Measurements from ENCODE around the gene LRP4.

GRCh38 chr11:46837860-46838259, 80.5 kb downstream of the LRP4 start:
- TF ChIP-seq CTCF (conservative IDR thresholded peaks at IDR 0.05 in 1 of 2, IDR thresholded peaks at IDR 0.05 in 1 of 2; ENCODE audit: extremely low read depth in 1 of 2, insufficient read depth in 1 of 2, low read depth in 1 of 2, low read length in 2 of 2) (no peak), EZH2 (IDR thresholded peaks at IDR 0.05; ENCODE audit: borderline replicate concordance, low read length) (no peak)
